Kidney (tissue), 22 donors: ENCODE measurements around the gene MYADM. TPM values are rescaled to one million over a fixed set of nuclear protein-coding genes. Genes with fewer than 3 reads are reported as not detected.

Experiments
- DNase-seq, 5 donors: peaks; one replicate each; pipeline ENCODE4 v3.0.0-alpha.2; 2013 to 2020
- FAIRE-seq: peaks from 2 replicates; lab custom pipeline; 2012; peaks lifted over from hg19 to GRCh38; lab: Jason Lieb, UNC
- H3K27ac ChIP-seq, 2 donors: one replicate each; pipeline ENCODE4 v1.7.0; 2013; ENCODE audit warnings: low read depth in 2 of 2, low read length in 2 of 2, inconsistent platforms in 1 of 2
- H3K27me3 ChIP-seq: one replicate; pipeline ENCODE4 v1.7.1; 2013; ENCODE audit warnings: low read length, inconsistent platforms; ENCODE audit not compliant: control insufficient read depth, insufficient read depth
- H3K36me3 ChIP-seq, 3 donors: one replicate each; pipeline versions ENCODE4 v1.7.0 to v1.7.1; 2013; ENCODE audit warnings: low read length in 3 of 3, control low read depth in 1 of 3, inconsistent platforms in 1 of 3; ENCODE audit not compliant: insufficient read depth in 3 of 3, control insufficient read depth in 2 of 3
- H3K4me1 ChIP-seq, 3 donors: one replicate each; pipeline versions ENCODE4 v1.7.0 to v1.7.1; 2013; ENCODE audit warnings: low read length in 3 of 3, inconsistent platforms in 1 of 3, low read depth in 1 of 3; ENCODE audit not compliant: control insufficient read depth in 2 of 3, insufficient read depth in 2 of 3
- H3K4me3 ChIP-seq, 3 donors: one replicate each; pipeline versions ENCODE4 v1.7.0 to v1.8.1; 2013; ENCODE audit warnings: low read length in 3 of 3, control low read depth in 1 of 3, inconsistent platforms in 1 of 3
- H3K9ac ChIP-seq, 3 donors: one replicate each; pipeline versions ENCODE4 v1.7.0 to v1.7.1; 2013; ENCODE audit warnings: low read length in 3 of 3, control low read depth in 1 of 3, inconsistent platforms in 1 of 3
- H3K9me3 ChIP-seq, 3 donors: one replicate each; pipeline versions ENCODE4 v1.7.0 to v1.7.1; 2013; ENCODE audit warnings: low read length in 3 of 3, control low read depth in 1 of 3, inconsistent platforms in 1 of 3; ENCODE audit not compliant: control insufficient read depth in 2 of 3, insufficient read depth in 1 of 3
- intact Hi-C: fragments of 100-400 bp; cut with DNase I; formaldehyde crosslinking; loops from one replicate; pipeline ENCODE4 v1.11.1; 2022
- long read RNA-seq, 10 donors: library from polyadenylated mRNA in 1 of 10; unstranded in 1 of 10; transcript quantifications; one replicate each; pipeline ENCODE4 v2.0.0 and lab custom pipeline, GENCODE V29; 2021 to 2026
- polyA plus RNA-seq: library from polyadenylated mRNA; stranded (reverse); fragments of 350-450 nt; fragmentation: Illumina TruSeq; extraction: RNeasy Lipid Tissue Mini Kit (QIAGEN cat#74804); gene quantifications from one replicate; pipeline ENCODE4 v1.2.3, GENCODE V29; 2014; ENCODE audit warnings: low read depth, low replicate concordance; ENCODE audit not compliant: insufficient read depth
- total RNA-seq: library from RNA; stranded (reverse); fragmentation: NEBNext Ultra II Directional; extraction: Animal tissue kit (Norgen Biotek cat#: 25700); gene quantifications from one replicate; pipeline ENCODE4 v1.2.1, GENCODE V29; 2021
- TF ChIP-seq, protein P1 (sequence below): IDR thresholded peaks from 3 replicates; pipeline ENCODE4 v1.5.1; 2012; ENCODE audit warnings: mild to moderate bottlenecking, moderate library complexity, borderline replicate concordance; ENCODE audit not compliant: insufficient read depth; ENCODE audit errors: extremely low read depth
- donor health status: control.
- donor health status: control.
- donor health status: control.
- donor health status: control.
- donor health status: control.
- donor health status: DM: yes; HTN: yes; CAD: no.
- donor health status: Normal renal cell carcinoma (clear cell type).

MYADM gene, protein sequence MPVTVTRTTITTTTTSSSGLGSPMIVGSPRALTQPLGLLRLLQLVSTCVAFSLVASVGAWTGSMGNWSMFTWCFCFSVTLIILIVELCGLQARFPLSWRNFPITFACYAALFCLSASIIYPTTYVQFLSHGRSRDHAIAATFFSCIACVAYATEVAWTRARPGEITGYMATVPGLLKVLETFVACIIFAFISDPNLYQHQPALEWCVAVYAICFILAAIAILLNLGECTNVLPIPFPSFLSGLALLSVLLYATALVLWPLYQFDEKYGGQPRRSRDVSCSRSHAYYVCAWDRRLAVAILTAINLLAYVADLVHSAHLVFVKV
- total RNA-seq (90.3 TPM), polyA plus RNA-seq (13.1 TPM)
- long read RNA-seq, donor 1, transcript MYADM-202 (2 exons, 1,492 nt) = minor isoform, 6 of 66 reads
- long read RNA-seq, donor 1, transcript MYADM-204 (3 exons, 3,056 nt) = major isoform, 13 of 66 reads
- long read RNA-seq, donor 1, partial matches to known transcripts = 41 of 66 reads
- long read RNA-seq, donor 1, other reads (novel, unspliced or antisense) = 0 of 66 reads
- long read RNA-seq, donor 2, transcript MYADM-204 (3 exons, 3,056 nt) = major isoform, 9 of 29 reads
- long read RNA-seq, donor 2, transcript MYADM-202 (2 exons, 1,492 nt) = major isoform, 9 of 29 reads
- long read RNA-seq, donor 2, partial matches to known transcripts = 9 of 29 reads
- long read RNA-seq, donor 2, other reads (novel, unspliced or antisense) = 0 of 29 reads
- long read RNA-seq, donor 3, transcript MYADM-204 (3 exons, 3,056 nt) = major isoform, 11 of 64 reads
- long read RNA-seq, donor 3, transcript MYADM-202 (2 exons, 1,492 nt) = minor isoform, 6 of 64 reads
- long read RNA-seq, donor 3, partial matches to known transcripts = 43 of 64 reads
- long read RNA-seq, donor 3, other reads (novel, unspliced or antisense) = 0 of 64 reads
- long read RNA-seq, donor 4, transcript MYADM-202 (2 exons, 1,492 nt) = major isoform, 8 of 20 reads
- long read RNA-seq, donor 4, transcript MYADM-204 (3 exons, 3,056 nt) = major isoform, 8 of 20 reads
- long read RNA-seq, donor 4, partial matches to known transcripts = 0 of 20 reads
- long read RNA-seq, donor 4, other reads (novel, unspliced or antisense) = 0 of 20 reads
- long read RNA-seq, donor 5, partial matches to known transcripts = 0 of 1 reads
- long read RNA-seq, donor 5, other reads (novel, unspliced or antisense) = 0 of 1 reads
- long read RNA-seq, donor 6, transcript MYADM-202 (2 exons, 1,492 nt) = major isoform, 8 of 14 reads
- long read RNA-seq, donor 6, partial matches to known transcripts = 0 of 14 reads
- long read RNA-seq, donor 6, other reads (novel, unspliced or antisense) = 0 of 14 reads
- long read RNA-seq, donor 7, partial matches to known transcripts = 0 of 44 reads
- long read RNA-seq, donor 7, other reads (novel, unspliced or antisense) = 40 of 44 reads
- long read RNA-seq, donor 8, transcript MYADM-202 (2 exons, 1,492 nt) = minor isoform, 8 of 40 reads
- long read RNA-seq, donor 8, transcript MYADM-207 (3 exons, 1,009 nt) = minor isoform, 5 of 40 reads
- long read RNA-seq, donor 8, transcript MYADM-204 (3 exons, 3,056 nt) = major isoform, 23 of 40 reads
- long read RNA-seq, donor 8, partial matches to known transcripts = 0 of 40 reads
- long read RNA-seq, donor 8, other reads (novel, unspliced or antisense) = 0 of 40 reads
- long read RNA-seq, donor 9, partial matches to known transcripts = 0 of 7 reads
- long read RNA-seq, donor 9, other reads (novel, unspliced or antisense) = 0 of 7 reads
- long read RNA-seq, donor 10, transcript MYADM-202 (2 exons, 1,492 nt) = minor isoform, 10 of 31 reads
- long read RNA-seq, donor 10, transcript MYADM-207 (3 exons, 1,009 nt) = minor isoform, 5 of 31 reads
- long read RNA-seq, donor 10, transcript MYADM-204 (3 exons, 3,056 nt) = major isoform, 16 of 31 reads
- long read RNA-seq, donor 10, partial matches to known transcripts = 0 of 31 reads
- long read RNA-seq, donor 10, other reads (novel, unspliced or antisense) = 0 of 31 reads

DNA sequence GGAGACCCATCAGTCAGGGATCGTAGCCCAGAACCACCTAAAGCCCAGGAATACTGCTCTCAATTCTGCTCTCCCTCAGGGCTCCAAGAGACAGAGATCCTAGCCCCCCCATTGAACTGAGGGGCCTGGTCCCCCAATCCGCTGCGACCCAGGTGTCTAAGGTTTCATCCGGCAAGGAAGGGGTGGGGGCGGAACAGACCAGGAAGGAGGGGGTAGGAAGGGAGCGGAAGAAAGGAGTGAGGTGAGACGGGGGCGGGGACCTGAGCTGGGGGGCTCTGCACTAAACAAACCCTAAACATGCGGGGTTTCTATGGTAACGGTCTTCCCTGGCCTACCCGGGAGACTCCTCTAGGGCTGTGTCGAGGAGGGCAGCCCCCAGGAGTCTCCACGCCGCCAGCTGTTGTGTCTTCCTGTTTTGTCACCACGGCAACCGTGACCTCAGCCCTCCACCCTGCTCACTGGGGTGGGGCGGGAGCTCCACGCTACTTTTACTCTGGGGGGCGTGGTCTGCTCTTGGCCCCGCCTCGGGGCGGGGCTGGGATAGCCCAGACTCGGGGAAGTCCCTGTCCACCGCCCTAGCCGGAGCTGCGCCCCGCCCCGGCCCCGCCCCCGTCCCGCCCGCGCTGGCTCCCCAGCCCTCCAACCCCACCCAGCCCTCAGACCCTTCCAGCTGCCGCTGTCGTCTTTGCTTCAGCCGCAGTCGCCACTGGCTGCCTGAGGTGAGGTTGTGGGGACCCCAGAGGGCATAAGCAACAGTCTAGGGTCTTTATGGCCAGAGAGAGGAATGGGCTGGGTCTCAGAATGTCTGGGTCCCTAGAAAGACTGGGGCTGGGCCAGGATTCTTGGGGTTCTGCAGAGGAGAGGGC, at the start of gene MYADM:
MYADM (plus strand) TSS at position 659 of the 866 bp plus-strand sequence. CDS start 5,647 bp downstream, outside the sequence.
- Histone ChIP-seq H3K36me3 (no peaks in the 10 kb centered on the region), H3K9me3 (no peaks in the 10 kb centered on the region), H3K27ac (peak within 1 kb of the TSS; percentile 83 to 88), H3K9ac (peak within 1 kb of the TSS; percentile 21 to 88 (median 60)), H3K4me1 (peaks cover 0 to 4% (median 0%) of the 10 kb centered on the region in 3 donors), H3K4me3 (peak within 1 kb of the TSS; percentile 69 to 76 (median 70)), H3K27me3 (no peaks in the 10 kb centered on the region)
- intact Hi-C loops = no loop called here
- DNase-seq = peak; percentile 99 to 100 (median 100)
- FAIRE-seq = no peak
- TF ChIP-seq, protein P1, sequence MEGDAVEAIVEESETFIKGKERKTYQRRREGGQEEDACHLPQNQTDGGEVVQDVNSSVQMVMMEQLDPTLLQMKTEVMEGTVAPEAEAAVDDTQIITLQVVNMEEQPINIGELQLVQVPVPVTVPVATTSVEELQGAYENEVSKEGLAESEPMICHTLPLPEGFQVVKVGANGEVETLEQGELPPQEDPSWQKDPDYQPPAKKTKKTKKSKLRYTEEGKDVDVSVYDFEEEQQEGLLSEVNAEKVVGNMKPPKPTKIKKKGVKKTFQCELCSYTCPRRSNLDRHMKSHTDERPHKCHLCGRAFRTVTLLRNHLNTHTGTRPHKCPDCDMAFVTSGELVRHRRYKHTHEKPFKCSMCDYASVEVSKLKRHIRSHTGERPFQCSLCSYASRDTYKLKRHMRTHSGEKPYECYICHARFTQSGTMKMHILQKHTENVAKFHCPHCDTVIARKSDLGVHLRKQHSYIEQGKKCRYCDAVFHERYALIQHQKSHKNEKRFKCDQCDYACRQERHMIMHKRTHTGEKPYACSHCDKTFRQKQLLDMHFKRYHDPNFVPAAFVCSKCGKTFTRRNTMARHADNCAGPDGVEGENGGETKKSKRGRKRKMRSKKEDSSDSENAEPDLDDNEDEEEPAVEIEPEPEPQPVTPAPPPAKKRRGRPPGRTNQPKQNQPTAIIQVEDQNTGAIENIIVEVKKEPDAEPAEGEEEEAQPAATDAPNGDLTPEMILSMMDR = no peak

DNA sequence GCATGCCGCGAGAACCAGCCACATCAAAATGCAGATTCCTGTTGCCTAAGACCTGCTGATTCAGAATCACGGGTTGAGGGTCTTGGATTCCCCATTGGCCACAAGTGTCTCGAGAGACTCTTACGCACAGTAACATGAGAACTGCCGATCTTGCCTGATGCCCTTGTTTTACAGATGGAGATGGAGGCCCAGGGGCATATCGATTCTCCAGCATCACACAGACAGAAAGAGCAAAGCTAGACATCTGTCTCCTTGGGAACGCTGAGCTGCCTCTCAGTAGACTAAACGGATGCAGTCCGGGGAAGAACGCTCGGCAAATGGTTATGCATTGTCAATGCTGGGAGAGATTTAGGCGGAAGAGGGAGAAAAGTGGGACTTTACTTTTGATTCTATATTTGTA, 48.9 kb upstream of the MYADM start:
- intact Hi-C loops = no loop called here
- no peaks in the 10 kb centered on the region for H3K9me3 ChIP-seq
- no peak overlapping the region for H3K4me3 ChIP-seq
- no peaks in the 10 kb centered on the region for H3K36me3 ChIP-seq
- no peak overlapping the region for H3K9ac ChIP-seq
- no peak for DNase-seq
- no peaks in the 10 kb centered on the region for H3K27me3 ChIP-seq
- no peak overlapping the region for H3K27ac ChIP-seq
- TF ChIP-seq, protein P1 = no peak
- no peaks in the 10 kb centered on the region for H3K4me1 ChIP-seq
- no peak for FAIRE-seq
